K562 treated with DMSO at 1 percent for 48 hours (cell line): Measurements from ENCODE around the gene FAT4. TPM values are rescaled to one million over a fixed set of nuclear protein-coding genes. Genes with fewer than 3 reads are reported as not detected.

Experiments used
- total RNA-seq: library from RNA; unstranded; fragments of 300-600 nt; gene quantifications from 2 replicates; pipeline ENCODE4 v1.2.3, GENCODE V29; 2022; ENCODE audit warnings: low replicate concordance; ENCODE audit errors: extremely low read depth

Gene FAT4, protein sequence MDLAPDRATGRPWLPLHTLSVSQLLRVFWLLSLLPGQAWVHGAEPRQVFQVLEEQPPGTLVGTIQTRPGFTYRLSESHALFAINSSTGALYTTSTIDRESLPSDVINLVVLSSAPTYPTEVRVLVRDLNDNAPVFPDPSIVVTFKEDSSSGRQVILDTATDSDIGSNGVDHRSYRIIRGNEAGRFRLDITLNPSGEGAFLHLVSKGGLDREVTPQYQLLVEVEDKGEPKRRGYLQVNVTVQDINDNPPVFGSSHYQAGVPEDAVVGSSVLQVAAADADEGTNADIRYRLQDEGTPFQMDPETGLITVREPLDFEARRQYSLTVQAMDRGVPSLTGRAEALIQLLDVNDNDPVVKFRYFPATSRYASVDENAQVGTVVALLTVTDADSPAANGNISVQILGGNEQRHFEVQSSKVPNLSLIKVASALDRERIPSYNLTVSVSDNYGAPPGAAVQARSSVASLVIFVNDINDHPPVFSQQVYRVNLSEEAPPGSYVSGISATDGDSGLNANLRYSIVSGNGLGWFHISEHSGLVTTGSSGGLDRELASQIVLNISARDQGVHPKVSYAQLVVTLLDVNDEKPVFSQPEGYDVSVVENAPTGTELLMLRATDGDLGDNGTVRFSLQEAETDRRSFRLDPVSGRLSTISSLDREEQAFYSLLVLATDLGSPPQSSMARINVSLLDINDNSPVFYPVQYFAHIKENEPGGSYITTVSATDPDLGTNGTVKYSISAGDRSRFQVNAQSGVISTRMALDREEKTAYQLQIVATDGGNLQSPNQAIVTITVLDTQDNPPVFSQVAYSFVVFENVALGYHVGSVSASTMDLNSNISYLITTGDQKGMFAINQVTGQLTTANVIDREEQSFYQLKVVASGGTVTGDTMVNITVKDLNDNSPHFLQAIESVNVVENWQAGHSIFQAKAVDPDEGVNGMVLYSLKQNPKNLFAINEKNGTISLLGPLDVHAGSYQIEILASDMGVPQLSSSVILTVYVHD (N-terminal part only)
- total RNA-seq, result not detected in 2 replicates

DNA sequence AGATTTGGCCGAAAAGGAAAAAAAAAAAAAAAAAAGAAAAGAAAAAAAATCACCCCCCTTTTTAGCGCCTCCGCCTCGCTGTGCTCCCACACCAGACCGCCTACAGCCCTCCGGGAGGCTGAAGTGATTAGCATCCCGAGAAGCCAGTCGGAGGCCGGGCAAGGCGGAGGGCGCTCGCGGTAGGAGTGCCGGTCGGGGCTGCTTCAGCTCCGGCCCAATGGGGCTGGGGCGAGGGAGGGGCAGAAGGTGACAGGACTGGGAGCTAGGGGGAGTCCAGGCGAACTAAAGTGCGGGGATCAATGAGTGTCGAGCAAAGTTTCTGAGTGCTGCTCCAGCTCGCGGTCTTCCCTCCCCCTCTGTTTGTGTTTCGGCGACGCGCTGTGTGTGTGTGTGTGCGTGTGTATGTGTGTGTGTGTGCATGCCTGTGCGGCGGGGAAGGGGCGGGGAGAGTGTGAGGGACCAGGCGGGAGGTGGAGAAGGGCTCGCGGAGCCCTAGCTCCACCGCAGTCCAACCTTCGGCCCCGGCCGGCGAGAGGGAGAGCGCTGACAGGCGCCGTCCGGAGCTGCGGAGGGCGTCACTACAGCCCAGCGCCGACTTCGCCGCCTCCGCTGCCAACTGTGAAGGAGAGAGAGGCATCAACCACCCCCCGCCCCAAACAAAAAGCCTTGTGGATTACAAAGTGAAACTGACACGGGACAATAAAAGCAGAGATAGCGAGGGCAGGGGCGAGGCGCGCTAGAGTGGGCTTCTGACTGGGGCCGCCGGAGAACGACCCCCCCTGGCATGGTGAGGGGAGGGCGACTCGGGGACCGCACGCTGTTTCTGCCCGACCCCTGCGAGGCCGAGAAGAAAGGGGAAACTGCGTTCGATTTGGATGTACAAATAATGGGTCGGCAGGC lies at the start of gene FAT4:
Gene FAT4, plus strand, starts transcription at position 280 of the 900 bp plus-strand sequence. CDS start 1,457 bp downstream, outside the sequence.

